ENCODE data around the gene PABPN1L. TPM values are rescaled to one million over a fixed set of nuclear protein-coding genes. Genes with fewer than 3 reads are reported as not detected.
A peak's percentile ranks its signal among the peaks of the same experiment; 100 is the strongest.
"Not testable (repeated sequence)": the region's sequence is repeated elsewhere in the genome, so short reads cannot be mapped to it uniquely, and the experiment has no call there.

The PABPN1L gene
- total RNA-seq, 2 donors from 2014 or later = not detected

GRCh38 chr16:88903267-88903666, 36.8 kb upstream of the PABPN1L start:
- intact Hi-C loops (cut with DNase I) = loop anchor here in 1 of 2 donors (2.0 kb wide), 1 partner anchor 32 kb away; no protein-coding TSS in a partner anchor
- no peak for DNase-seq
- no peak for ATAC-seq

DNA sequence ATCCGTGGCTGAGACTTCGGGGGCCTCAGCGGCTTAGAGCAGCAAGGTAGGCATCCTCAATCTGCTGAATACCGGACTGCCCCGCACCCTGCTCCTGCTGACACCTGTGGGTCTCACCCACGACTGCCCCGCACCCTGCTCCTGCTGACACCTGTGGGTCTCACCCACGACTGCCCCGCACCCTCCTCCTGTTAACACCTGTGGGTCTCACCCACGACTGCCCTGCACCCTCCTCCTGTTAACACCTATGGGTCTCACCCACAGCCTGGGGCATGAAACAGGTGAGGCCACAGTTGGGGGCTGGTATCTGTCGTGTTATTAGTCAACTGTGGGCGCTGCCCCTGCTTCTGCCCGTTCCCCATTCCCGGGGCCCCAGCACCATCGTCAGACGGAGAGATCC, 36.3 kb upstream of the PABPN1L start:
- intact Hi-C loops (cut with DNase I) = loop anchor here in 1 of 2 donors (2.0 kb wide), 1 partner anchor 32 kb away; no protein-coding TSS in a partner anchor
- ATAC-seq (no peak), DNase-seq (no peak)

DNA sequence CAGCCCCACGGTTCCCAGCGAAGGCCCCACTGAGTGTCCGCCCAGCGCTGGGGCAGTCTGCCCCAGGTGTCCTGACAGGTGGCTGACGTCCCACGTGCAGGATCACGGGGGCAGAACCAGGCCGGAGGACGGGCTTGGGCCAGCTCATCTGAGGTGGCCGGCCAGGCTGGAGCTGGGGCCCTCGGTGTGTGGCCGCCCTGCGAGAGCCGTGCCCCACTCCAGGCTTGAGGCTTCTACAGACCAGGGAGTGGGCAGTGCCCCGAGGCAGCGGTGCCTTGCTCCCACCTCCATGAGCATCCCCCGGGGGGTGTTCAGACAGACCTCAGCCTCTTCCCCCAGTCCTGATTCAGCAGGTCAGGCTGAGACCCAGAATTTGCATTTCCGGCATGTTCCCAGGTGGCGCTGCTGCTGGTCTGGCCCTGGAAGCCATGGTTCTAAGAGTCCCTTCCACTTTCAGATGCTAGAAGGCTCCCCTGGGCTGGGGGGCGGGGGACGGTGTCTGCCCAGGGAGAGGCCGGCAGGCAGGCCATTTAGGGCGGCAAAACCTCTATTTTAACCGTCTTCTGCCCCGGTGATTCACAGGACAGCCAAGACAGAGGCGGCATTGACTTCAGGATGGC, 35.4 kb upstream of the PABPN1L start:
- ATAC-seq (no peak), DNase-seq (no peak)
- intact Hi-C loops (cut with DNase I) = loop anchor here in 1 of 2 donors (2.0 kb wide), 1 partner anchor 31 kb away; no protein-coding TSS in a partner anchor

DNA sequence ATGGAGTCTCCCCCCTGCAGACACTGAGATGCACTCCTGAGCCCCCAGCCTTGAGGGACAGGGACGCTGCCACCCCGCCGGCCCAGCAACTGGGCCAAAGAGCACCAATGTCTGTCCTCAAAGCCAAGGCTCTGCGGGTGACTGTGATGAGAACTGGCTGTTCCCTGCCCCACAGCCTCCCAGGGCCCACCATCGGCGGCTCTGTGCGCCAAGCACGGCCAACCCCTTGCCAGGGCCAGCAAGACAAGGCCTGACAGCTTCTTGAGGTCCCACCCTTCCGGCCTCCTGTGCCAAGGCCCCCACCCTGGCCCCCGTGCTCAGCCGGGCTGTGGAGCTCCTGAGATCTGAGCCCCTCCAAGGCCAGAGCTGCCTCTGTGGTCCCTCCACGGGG, 34.2 kb upstream of the PABPN1L start:
- no peak for ATAC-seq
- DNase-seq = no peak
- intact Hi-C loops (cut with DNase I) = no loop called here

DNA sequence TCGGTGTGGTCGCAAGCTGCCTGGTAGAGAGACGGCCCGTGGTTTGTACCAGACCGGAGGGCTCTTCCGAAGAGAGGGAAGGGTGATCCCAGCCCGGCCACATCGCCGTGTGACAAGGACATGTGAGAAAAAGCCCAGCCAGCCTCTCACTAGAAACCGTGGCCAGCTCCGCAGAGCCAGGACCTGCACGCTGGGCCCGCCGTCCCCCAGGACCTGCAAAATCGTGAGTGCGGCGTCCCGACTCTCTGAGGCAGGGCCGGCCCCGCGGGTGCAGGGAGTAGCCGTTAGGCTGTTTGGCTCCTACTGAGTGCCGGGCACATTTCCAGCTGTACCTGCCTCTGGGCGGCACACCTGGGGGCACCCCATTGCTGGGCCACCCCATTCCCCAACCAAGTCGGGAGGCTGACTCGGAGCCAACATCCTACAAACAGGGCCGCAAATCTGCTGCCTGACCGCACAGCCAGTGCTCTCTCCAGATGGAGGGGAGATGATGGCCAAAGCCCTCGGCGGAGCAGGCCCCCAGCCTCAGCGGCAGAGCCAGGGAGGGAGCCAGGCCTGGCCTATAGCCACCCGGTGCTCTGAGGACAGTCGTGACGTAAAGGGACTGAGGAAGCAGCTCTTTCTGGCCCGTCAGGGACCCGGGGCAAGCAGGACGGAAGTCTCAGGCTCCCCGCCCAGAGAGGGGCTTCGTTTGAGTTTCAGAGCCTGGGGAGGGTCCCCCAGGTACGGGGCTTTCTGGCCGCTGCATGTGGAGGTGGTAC, 33.6 kb upstream of the PABPN1L start:
- DNase-seq (no peak), ATAC-seq (no peak)
- intact Hi-C loops (cut with DNase I) = no loop called here

- DNase-seq (no peak), ATAC-seq (no peak)
- intact Hi-C loops (cut with DNase I) = no loop called here
These were observed 31.4 kb upstream of the PABPN1L start for GRCh38 chr16:88897696-88898425.

- no peak for ATAC-seq
- intact Hi-C loops (cut with DNase I) = no loop called here
- DNase-seq = no peak
These were observed 30.0 kb upstream of the PABPN1L start for GRCh38 chr16:88896238-88897070.

GRCh38 chr16:88895335-88895734, 28.9 kb upstream of the PABPN1L start:
- no peak for DNase-seq
- no peak for ATAC-seq
- intact Hi-C loops (cut with DNase I) = no loop called here

DNA sequence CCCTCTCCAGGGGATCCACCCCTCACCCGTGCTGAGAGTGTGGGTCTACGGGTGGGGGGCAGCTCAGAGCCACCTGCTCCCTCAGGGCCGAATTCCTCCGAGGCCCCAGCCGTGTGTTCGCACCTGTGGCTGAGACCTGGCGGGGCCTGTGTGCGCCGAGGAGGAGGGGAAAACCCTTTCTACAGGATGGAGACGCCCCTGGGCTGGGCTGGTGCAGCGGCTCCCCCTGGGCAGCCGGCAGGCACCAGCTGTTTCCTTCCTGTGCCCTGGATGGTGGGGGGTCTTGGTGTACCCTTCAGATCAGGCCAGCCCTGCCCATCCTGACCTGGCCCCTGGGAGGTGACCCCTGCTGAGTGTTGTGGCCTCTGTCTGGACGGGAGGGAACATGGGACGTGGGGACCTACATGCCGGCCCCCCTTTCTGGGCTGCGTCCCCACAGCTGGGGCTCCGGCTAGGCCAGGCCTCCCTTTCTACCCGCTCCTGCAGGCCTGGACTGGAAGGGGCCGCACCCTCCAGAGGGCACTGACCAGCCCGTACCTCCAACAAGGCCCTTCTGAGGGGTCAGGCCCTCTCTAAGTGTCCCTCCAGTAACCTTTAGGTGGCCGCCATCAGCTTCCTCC, 28.3 kb upstream of the PABPN1L start:
- intact Hi-C loops (cut with DNase I) = no loop called here
- DNase-seq = no peak
- no peak for ATAC-seq

- DNase-seq; intact Hi-C loops (cut with DNase I); ATAC-seq: not testable (repeated sequence)
These were observed 27.8 kb upstream of the PABPN1L start for GRCh38 chr16:88894266-88894665.

- ATAC-seq (no peak), DNase-seq (no peak)
- intact Hi-C loops (cut with DNase I) = no loop called here
These were observed 26.9 kb upstream of the PABPN1L start for GRCh38 chr16:88893127-88893968.

DNA sequence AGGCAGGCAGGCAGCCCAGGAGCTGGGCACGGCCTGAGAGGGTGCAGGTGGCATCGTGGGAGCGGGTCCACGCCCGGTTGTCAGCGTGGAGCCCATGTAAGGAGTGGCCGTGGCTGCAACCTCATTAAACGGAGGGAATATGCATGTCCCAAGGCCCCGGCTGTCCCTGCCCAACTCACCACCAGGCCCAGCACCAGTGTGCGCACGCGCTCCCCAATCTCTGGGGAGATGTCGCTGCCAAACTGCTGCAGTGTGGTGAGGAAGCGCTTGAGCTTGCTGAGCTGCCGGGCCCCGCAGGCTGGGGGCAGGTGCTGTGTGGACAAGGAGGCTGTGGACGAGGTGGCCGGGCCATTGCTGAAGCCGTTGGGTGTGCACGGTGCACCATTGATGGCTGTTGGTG, 25.6 kb upstream of the PABPN1L start:
- DNase-seq = no peak
- intact Hi-C loops (cut with DNase I) = no loop called here
- ATAC-seq = no peak

- intact Hi-C loops (cut with DNase I) = no loop called here
- ATAC-seq (no peak), DNase-seq (no peak)
These were observed 24.6 kb upstream of the PABPN1L start for GRCh38 chr16:88891083-88891482.

- ATAC-seq, DNase-seq: not testable (repeated sequence)
- intact Hi-C loops (cut with DNase I) = loop anchor here in 1 of 2 donors (10.0 kb wide), 1 partner anchor 45 kb away; no protein-coding TSS in a partner anchor
These were observed 23.4 kb upstream of the PABPN1L start for GRCh38 chr16:88889702-88890352.

GRCh38 chr16:88888461-88889387, 22.3 kb upstream of the PABPN1L start:
- ATAC-seq (no peak), DNase-seq (peak; percentile 60)
- intact Hi-C loops (cut with DNase I) = loop anchor here in 1 of 2 donors (10.0 kb wide), 1 partner anchor 46 kb away; no protein-coding TSS in a partner anchor

GRCh38 chr16:88888057-88888456, 21.6 kb upstream of the PABPN1L start:
- DNase-seq (no peak), ATAC-seq (no peak)
- intact Hi-C loops (cut with DNase I) = loop anchor here in 1 of 2 donors (10.0 kb wide), 1 partner anchor 47 kb away; no protein-coding TSS in a partner anchor

All from left cardiac atrium (tissue), 4 donors.